NCI-H2196 treated with DMSO at 0.1 percent for 48 hours (cell line): Measurements from ENCODE around the gene GALNT2.

ENCODE experiments used
- DNase-seq: peaks from one replicate; lab custom pipeline; 2025; ENCODE audit not compliant: unreplicated experiment; lab: John Stamatoyannopoulos, UW

Gene GALNT2

DNA sequence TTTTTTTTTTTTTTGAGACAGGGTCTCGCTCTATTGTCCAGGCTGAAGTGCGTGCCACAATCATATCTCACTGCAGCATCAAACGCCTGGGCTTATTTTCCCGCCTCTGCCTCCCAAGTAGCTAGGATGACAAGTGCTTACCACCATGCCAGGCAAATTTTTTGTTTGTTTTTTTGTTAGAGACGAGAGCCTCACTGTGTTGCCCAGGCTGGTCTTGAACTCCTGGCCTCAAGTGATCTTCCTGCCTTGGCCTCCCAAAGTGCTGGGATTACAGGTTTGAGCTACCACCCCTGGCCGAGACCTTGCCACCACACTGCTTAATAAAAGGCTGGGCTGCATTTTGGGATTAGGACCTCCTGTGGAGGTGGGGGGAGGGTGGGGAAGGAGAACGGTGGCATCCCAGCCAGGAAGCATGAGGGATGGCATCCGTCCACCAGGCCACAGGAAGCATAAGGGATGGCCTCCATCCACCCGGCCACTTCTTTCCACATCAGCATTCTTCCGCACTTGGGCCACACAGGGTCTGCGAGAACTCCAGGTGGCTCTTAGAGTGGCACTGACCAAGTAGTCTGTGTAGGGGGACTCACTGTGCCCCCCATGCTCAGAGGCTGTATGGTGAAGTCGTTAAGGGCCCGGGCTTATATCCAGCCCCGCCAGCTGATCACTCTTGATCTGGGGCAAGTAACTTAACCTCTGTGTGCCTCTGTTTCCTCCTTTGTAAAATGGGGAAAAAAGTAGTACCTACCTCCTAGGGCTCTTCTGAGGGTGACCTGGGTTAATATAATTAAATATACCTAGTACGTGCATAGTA is 75.0 kb downstream of the GALNT2 start:
- DNase-seq, result no peak

DNA sequence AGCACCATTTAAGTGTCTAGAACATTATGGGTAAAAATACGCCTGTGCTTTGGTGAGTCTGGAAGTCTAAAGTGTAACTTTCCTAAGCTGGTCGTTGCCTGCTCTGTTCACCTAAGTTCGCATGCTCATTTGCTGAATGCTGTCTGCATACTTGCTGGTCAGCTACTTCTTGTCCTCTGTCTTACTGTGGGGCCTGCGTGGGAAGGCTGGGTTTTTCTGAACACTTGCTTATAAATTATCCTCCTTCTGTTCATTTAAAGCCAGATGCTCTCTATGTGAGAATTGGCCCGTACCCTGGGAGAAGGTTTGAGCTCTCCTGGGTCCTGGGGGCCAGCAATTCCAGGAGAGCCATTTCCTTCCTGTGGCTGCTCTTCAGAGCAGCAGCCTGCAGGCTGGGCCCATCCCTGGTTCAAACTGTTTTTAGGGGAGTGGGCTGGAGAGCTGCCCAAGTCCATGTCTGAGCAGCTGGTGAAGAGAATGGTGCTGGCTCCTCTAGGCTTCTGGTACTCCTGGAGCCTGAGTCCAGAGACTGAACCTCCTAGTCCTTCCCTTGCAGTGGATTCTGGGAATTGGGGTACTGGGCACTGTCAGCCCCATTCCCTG is 75.7 kb downstream of the GALNT2 start:
- no peak for DNase-seq

DNA sequence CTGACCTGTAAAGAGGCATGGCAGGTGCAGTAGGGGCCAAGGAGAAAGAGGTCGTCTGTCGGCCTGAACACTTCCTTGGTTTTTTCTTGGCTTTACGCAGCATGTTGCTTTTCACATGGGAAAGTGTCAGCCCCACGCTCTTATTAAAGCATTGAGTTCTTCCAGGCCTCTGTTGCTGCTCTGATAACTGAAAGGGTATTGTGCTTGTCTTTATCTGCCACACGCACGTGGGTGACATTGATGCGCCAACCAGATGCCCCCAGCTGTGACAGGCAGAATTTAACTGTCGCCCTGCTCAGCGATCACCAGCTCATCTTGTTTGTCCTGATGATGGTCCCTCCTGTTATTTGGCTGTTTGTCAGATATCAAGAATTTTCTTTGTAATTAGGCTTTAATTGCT is 76.5 kb downstream of the GALNT2 start:
- DNase-seq, result no peak

DNA sequence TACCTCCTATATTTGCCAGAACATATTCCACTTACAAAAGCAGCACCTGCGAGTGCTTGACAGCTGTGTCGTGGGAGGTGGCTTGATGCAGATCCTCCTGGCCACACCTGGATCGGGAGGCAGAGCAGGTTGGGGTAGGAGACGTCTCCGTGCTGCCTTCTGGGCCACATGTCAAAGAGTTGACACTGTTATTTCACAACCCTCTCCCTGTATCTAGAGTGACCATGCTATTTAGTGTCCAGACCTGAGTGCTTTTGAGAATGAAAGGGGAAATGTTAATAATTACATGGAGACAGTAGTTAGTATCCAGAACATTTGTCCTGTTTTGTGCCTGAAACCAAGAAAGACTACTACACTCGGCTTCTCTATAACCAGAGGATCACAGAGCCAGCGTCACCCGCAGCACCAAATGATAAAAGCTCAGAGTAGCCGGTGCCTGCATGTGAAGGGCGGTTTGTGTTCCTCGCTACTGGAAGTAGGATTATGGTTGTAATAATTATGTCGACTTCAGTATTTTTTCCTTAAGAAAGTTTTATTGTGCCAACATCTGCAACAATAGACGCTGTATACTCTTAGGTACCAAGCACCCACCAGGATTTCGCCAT is 77.1 kb downstream of the GALNT2 start:
- no peak for DNase-seq

DNA sequence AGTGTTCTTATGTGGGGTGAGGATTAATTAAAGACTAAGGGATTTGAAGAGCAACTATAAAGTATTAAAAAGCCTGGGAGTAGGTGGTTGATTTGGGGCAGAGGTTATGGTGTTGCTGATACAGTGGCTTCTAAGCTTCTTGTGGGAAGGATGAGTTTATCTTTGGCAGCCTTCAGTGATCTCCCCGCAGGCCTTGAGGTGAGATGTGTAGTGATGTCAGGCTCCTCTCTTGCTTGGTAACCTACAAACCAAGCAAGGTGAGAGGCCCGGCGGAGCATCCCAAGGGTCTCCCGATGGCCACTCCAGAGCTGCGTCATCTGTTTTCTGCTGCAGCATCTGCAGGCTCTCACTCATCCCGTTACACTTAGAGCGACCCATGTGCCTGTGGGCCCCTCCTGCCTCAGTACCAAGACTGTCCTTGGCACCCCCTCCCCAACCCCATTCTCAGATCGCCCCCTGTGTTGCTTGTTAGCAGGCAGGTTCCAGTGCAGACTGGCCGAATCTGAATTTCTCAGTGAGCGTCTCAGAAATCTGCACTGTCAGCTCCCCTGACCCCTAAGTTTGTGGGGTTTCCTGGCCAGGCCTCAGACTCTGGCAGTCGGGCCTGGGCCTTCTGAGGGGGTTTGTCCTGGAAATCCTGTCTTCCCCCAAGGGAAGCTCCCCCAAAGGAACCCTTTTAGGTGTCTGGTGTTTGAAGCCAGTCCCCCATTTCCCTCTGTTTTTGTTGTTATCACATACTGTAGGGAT is 77.9 kb downstream of the GALNT2 start:
- DNase-seq, result no peak

DNA sequence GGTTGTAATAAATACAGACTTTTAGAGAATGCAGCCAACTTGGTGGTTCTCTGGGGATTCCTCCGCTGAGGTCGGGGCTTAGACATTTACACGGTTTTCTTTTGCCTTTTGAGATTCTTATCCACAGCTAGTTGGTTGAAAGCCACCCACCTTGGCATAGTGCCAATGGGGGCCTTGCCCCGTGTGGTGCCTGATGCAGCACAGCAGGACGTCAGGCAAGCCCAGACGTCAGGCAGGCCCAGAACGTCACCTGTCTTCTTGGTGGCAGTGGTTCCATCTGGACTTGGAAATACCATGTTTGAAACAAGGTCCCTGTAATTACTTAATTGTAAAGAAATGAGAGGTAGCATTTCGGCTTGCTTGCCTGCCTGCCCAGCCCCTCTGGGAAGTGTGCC is 78.5 kb downstream of the GALNT2 start:
- DNase-seq, result no peak

DNA sequence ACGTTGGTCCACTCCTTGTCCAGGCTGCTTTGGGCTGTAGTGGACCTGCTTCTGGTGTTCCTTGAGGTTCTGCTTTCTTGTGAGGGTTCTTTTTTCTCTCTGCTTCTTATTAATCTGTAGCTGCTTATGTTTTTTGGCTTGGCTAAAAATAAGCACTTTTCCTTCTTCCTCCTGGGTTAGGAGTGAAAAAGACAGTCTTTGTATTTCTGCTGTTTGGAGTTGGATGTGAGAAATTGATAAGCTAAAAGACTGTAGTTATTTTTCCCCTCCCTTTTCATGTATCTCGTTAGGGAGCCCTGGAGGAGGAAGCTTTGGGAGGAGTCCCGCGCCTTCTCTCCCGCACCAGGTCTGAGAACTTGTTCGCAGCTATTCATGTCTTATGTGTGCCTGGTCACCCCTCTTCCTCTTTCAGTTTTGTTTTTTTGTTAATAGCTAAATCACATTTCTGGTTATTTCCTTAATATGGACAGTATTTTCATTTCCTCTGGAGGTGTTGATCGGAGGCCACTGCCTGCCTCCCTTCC is 79.0 kb downstream of the GALNT2 start:
- no peak for DNase-seq

DNA sequence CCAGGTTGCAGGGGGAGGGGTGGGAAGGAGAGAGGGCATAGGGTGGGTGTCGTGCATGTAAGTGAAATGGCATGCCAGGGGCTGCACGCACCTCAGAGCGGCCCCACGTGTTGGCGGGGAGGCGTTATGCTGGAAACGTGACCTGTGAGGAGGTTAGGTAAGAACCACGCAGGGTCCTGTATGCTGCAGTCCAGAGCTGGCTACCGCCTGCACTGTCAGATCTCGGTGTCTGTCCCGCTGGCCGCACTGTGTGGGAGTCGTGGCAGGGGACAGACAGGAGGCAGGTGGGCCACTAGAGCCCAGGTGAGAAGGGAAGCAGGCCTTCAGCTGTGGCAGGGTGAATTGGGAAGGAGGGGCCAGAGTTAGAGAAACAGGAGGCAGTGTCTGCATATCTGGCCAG is 79.7 kb downstream of the GALNT2 start:
- DNase-seq, result no peak

DNA sequence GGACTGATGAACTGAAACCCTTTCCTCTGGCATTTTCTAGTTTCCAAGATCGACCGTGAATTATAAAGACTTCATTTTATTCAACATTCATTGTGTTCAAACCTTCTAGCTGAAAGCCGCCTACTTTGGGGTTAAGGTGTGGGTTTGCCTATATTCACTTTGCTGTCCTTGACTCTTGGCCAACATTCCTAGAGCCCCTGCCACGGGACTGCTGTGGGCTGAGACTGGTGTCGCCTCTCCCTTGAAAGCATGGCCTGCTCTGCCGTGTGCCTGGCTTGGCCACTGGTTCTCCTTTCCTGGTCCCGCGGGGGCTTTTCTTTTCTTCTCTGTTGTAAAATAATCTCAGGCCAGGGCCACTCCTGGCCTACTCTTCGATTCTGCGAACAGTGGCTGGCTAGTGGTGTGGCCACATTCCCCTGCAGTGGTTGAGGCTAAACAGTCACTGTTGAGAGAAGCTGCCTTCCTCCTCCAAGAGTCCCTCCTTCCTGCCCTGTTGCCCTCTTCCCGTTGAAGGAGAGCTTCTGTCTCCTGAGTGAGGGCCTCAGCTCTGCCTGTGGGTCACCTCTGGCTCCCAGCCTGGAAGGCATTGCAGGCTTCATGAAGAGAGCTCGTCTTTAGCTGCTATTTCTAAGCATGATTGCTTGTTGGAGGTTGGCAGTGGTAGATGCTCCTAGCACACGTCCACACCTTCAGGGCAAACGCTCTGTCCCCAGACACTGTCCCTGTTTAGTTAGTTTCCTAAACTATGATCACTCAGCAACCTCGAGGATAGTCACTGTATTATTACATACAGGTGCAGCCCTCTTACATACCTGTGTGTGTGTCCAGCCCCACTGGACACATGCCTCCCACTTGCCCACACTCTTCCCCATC is 80.5 kb downstream of the GALNT2 start:
- no peak for DNase-seq

DNA sequence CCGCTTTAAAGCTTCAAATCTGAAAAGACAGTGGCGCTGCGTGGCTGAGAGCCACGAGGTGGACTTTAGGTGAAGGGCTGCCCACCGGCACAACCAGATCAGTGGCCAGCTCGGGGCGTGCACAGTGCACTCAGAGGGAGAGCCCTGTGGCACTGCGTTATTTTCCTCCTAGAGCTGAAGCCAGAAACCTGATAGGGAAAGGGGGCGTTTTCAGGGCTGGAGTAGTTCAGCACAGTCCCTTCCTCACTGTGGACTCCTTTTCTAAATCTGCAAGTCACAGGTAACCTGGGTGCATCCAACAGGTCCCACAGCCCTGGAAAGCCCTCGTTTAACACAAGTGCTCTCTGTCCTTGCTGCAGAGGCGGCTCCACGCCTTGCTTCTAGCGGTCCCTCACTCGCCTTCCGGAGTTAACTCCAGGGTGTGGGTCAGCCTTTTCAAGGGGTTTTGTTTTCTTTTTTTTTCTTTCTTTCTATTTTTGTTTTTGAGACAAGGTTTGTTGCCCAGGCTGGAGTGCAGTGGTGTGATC is 81.2 kb downstream of the GALNT2 start:
- DNase-seq, result no peak

DNA sequence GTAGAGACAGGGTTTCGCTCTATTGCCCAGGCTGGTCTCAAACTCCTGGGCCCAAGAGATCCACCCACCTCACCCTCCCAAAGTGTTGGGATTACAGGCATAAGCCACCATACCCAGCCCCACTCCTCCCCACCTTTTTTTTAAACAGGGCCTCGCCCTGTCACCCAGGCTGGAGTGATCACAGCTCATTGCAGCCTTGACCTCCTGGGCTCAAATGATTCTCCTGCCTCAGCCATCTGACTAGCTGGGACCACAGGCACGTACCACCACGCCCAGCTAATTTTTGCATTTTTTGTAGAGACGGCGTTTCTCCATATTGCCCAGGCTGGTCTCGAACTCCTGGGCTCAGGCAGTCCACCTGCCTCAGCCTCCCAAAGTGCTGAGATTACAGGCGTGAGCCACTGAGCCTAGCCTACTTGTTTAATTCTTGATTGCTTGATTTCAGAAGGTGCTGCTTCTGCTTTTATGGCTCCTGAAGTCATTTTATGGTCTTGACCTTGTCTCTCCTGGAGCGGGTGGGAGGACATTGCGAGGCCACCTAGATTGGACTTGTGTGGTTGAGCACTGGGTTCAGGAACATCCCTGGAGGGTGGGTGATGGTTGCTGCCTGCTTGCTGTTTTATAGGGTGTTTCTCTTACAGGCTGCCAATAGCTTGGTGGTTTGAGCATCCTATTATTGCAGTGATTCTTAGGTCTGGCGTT is 81.9 kb downstream of the GALNT2 start:
- no peak for DNase-seq

DNA sequence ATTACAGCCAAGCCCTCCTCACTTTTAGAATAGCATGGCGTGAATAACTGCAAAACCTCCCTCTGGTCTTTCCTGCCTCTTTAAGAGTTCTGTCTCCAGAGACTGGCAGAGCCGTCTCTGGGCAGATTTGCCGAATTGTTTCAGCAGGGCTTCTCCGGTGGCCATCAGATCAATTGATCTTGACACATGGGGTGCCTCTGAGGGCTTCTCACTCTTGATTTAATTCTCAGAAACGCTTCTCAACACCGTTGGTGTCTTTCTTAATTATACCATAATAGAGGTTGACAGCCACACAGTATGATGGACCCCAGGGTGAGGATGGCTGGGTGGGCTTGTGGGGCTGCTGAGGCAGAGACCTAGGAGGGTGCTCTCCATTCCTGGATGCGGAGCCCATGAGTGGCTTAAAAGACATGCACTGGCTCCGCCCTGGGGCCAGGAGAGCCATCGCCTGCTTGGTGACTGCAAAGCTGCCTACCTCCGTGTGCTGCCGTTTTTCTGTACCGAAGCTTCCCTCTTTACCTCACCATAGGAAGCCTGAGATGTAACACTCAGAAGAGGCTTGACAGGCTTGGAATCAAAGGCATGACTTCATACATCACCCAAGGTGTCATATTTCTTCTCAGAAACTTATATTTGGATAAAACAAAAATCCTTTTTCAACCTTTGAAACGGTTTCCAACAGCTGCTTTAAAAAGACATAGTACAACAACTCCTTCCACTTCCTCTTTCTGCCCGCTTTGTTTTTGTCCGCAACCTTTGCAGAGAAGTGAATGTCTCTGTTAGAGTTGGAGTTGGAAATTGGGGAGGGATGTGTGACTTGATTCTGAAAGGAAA is 82.9 kb downstream of the GALNT2 start:
- no peak for DNase-seq

DNA sequence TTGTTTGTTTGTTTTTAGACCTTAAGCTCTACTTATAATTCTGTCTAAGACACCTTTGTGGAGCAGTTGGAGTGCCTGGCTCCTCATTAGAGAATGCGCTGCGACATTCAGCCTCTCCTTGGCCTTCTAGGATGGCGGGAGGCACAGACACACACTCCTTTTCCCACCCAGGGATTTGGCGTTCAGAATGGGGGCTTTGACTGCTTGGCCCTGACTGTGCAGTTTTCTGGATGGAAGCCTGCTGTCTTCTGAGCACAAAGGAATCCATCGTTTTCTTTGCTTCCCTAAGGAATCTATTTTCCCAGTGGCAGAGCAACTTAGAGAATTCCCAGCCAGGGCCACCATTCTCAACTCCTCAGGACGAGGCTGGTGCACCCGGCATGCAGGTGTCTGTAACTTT is 83.6 kb downstream of the GALNT2 start:
- no peak for DNase-seq

DNA sequence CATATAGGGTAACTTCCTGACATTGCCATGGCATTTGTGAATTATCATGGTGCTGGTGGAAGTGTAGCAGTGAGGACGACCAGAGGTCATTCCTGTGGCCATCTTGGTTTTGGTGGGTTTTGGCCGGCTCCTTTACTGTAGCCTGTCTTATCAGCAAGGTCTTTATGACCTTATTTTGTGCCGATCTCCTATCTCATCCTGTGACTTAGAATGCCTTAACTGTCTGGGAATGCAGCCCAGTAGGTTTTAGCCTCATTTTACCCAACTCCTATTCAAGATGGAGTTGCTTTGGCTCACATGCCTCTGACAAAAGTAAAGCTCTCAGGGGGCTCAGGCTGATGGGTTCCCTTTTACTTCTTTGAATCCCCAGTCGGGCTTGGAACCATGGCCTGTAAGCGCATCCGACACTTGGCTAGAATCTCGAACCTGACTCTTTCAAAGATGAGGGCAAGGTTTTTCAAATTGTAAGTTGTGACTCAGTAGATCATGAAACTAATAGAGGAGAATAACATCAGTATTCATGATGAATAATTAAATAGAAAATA is 85.0 kb downstream of the GALNT2 start:
- no peak for DNase-seq

DNA sequence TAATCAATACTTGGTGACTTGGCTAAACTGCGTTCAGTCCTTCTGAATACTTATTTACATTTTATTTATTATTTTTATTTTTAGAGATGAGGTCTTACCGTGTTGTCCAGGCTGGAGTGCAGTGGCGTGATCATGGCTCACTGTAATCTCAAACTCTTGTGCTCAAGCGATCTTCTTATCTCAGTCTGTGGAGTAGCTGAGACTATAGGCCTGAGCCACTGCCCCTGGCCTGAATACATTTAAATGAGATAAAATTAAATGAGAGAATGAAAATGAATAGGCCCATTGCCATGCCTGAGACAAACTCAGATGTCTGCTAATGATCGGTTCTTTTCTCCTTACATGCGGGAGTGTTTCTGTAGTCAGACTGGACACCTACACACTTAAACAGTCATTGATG is 86.0 kb downstream of the GALNT2 start:
- no peak for DNase-seq

DNA sequence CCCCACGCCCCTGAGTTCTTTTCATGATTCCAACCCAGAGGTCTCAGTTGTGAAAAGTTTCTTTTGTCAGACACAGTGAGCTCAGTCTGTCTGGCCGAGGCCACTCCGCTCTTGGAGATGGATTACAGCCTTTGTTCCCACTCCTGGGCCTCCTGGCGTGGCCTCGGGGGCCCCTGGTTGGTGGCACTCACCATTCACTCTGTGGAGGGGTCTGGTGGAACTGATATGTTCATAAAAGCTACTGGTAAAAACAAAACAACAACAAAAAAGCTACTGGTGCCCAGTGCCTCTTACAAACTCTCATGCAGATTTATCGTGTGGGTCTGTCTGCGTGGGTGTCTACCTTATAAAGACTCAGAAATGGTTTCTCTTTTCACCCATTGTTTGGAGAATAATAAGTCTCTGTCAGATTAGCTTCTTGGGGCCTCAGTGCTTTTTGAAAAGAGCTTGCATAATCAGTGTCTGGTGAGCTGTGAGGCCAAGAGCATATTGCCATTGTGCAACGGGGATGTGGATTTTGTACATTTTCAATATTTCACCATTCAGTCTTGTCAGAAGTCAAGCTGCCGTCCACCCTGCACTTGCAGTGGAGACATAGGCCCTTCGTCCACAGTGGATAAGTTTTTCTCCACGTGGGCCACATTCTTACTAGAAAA is 86.7 kb downstream of the GALNT2 start:
- DNase-seq, result no peak

DNA sequence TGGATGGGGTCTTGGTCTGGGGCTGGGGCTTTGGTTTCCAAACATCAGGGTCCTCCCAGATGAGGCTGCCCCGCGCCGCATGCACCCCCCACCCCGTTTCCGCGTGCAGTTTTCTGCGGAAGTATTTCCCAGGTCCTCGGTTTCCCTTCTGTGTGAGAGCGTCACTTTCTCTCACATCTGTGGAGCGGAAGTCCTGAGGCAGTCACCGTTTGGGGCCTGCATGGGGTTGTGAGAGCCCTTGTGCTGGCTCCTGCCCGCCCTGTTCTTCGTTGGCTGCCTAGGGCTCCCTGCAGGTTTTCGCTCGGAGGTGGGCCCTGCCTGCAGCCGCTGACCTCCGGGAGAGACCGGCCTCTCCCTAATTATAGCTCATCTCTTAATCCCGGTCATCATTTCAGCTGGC is 88.0 kb downstream of the GALNT2 start:
- no peak for DNase-seq

DNA sequence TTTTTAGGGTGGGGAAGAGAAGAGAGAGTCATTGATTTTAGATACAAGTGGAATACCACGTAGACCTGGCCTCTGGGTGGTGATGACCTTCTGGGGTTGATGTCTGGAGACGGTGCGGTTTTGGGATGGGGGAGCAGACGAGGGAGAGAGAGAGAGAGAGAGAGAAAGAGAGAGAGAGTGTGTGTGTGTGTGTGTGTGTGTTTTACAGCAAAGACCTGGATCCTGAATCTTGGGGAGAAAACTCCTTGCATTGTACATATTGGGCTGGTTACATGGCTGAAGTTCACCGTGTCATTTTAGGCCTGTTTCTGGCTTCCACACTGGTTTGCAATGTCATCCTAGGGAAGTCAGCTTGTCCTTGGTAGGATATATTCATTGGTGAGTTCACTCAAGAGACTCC is 89.0 kb downstream of the GALNT2 start:
- DNase-seq, result no peak
